ENCODE data around the gene CCL2.
"Not testable (repeated sequence)": the region's sequence is repeated elsewhere in the genome, so short reads cannot be mapped to it uniquely, and the experiment has no call there.

The CCL2 gene

GRCh38 chr17:34254651-34255380 lies at the start of gene CCL2:
Gene CCL2, plus strand, starts transcription at chr17:34255285. Its CDS starts 65 bp downstream, at chr17:34255350.
- peak in 1 of 2 experiments; percentile 41 for DNase-seq

- DNase-seq = no peak
Measured at GRCh38 chr17:34205401-34205800, 49.7 kb upstream of the CCL2 start.

- no peak for DNase-seq
Measured at GRCh38 chr17:34206569-34206968, 48.5 kb upstream of the CCL2 start.

DNA sequence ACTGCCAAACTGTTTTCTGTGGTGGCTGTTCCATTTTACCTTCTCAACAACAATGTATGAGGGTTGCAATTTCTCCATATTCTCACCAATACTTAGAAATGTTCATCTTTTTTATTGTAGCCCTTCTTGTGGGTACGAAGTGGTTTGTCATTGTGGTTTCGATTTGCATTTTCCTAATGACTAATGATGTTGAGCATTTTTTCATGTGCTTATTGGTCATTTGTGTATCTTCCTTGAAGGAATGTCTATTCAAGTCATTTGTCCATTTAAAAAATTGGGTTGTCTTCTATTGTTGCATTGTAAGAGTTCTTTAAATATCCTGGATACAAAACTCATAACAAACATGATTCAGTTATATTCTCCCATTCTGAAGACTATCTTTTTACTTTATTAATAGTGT lies 47.5 kb upstream of the CCL2 start:
- DNase-seq = no peak

- DNase-seq = no peak
Measured at GRCh38 chr17:34218748-34219147, 36.3 kb upstream of the CCL2 start.

DNA sequence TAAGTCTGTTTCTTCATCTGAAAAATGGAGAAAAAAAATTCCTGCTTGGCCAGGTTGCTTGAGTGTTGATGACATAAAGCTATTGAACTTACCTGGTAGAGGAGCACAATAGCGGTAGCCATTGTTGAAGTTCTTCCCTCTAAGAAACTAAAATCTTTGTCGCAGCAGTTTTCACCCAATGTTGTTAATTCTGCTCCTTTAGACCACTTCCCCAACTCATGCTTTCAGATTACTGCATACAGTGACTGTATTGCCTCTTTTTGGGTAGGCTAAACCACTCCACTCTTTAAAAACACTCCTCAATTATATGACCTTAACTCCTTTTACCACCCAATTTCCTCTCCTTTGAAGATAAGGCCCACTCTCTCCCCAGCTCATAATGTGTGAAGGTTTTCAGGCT lies 35.7 kb upstream of the CCL2 start:
- DNase-seq = no peak

DNA sequence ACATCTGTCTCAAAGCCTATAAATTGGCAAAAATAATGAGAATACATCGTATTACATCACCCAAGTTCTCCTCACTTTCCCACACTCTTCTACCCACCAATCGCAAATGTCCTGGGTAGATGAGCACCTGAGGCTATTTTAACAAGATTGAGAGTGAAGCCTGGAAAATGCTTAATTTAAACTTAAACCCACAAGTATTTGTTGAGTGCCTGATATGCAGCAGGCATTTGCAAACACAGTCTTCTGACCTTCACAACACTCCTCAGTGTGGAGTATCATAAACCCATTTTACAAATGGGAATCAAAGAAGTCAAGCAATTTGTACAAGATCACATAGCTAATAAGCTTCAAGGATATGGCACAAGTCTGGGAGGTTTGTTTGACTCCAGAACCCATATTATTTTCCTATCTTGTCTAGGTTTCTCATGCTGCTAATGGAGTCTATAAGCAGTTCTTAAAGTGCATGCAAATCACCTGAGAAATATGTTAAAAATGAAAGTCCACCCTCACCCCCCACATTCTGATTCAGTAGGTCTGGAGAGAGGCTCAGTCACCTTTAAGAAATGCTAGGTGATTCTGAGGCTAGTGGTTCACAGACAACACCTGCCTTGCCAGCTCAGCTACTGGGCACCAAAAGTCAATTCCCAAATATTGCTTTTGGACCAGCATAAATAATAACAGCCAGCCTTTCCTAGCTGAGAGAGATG lies 34.9 kb upstream of the CCL2 start:
- no peak for DNase-seq

- peak; percentile 85 to 86 for DNase-seq
Measured at GRCh38 chr17:34220752-34221395, 34.2 kb upstream of the CCL2 start.

DNA sequence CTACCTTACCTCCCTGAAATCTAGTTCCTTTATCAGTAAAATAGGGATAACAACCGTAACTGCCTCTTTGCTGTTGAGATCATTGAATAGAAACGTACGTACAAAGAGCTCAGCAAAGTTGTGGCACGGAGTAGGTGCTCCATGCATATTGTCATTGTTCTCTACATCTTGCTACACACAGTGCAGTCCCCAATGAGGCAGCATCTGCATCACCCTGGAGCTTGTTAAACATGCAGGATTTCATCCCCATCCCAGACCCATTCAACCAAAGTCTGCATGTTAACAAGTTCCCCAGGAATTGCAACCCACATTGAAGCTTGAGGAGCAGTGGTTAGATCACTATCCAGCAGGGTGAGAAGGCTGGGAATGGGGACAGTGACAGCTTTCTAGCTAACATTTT lies 33.7 kb upstream of the CCL2 start:
- no peak for DNase-seq

DNA sequence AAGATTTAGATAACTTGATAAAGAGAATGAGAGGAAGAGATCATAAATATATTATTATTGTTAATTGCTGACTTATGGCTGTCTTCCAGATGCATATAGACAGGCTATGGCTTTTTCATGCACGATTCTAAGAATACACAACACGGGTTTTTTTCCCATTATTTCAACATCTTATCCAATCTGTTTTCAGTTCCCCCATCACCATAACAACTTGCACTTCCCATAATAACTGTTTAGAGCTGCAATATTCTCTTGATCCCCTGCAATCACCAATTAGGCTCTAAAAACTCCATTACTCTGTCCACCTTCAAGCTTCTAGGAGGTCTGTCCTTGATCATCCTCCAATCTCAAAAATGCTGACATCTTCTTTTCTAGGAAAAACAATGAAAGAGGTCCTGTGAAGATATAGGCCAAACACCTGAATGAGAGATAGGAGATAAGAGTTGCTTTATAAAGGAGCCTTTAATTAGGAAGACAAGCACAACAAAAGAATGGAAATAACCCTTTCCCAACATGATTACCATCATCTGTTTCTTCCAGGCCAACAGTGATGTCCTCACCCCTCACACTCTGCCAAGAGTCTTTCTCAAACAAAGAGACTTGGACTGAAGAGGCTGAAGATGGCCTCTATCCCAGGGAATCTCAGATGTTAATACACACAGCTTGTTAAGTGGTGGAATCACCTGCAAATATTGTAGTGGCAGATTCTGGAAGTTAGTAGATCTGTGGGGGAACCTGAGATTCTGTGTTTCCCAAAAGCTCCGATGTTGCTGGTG lies 32.2 kb upstream of the CCL2 start:
- DNase-seq = peak; percentile 42 to 46

GRCh38 chr17:34225046-34225445 lies 30.0 kb upstream of the CCL2 start:
- no peak for DNase-seq

DNA sequence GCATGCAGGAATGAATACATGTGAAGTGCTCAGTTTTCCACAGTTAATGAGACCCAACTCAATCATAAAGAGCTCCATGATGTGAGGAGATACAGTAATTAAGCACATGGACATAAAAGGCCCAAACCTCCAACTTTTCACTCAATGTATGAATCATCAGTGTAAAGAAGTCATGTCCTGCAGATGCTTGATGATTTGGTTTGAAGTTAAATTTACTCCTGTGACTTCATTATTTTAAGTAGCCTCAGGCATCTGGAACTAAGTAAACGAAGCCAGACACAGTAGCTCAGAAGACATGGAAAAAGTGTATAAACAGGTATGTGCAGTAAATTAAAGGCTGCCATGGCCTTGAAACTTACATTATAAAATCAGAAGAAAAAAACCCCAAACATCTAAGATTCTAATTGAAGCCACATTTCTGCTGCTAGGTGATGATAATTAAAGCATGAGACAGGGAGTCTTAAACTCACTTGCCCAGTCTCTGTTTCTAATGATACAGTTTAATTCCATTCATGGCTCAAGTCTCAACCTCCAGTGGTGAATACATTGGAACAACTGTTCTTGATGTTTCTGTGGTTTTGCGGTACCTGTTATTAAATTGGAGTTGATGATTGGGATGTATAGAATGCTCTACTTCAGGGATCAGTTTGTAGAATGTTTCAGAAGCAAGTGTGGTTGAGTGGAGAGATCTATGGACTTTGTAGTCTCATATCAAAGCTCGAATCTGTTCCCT lies 28.9 kb upstream of the CCL2 start:
- DNase-seq = no peak

DNA sequence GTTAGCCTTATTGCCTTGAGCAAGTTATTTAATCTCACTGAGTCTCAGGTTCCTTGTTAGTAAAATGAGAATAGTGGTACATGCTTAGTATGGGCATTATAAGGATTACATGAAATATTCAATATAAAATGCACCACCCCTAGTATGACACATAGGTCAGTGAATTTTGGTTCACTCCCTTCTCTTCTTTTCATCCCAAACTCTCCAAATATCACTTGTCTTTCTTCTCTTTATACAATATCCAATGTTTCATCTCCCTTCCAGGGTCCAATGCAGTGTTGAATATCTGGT lies 28.4 kb upstream of the CCL2 start:
- no peak for DNase-seq

DNA sequence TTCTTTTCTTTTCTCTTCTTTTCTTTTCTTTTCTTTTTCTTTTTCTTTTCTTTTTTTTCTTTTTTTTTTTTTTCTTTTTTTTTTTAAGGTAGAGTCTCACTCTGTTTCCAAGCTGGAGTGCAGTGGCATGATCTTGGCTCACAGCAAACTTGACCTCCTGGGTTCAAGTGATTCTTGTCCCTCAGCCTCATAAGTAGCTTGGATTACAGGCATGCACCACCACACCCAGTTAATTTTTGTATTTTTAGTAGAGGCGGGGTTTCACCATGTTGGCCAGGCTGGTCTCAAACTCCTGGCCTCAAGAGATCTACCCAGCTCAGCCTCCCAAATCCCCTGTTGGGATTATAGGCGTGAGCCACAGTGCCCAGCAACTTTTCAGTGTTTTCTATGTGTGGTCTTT lies 27.8 kb upstream of the CCL2 start:
- DNase-seq = not testable (repeated sequence)

- DNase-seq = no peak
Measured at GRCh38 chr17:34227707-34228106, 27.4 kb upstream of the CCL2 start.

DNA sequence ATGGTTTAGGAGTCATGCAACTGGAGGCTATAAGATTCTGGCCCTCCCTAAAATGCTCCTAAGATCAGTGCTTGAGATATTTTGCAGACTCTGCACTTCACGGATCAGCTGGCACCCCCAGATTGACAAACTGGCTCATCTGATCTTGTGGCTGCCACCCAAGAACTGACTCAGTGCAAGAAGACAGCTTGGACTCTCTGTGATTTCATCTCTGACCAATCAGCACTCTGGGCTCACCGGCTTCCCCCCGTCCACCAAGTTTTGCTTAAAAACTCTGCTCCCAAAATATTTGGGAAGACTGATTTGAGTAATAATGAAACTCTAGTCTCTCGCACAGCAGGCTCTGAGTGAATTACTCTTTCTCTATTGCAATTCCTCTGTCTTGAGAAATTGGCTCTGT lies 26.3 kb upstream of the CCL2 start:
- DNase-seq = no peak

- DNase-seq = no peak
Measured at GRCh38 chr17:34230342-34230741, 24.7 kb upstream of the CCL2 start.

DNA sequence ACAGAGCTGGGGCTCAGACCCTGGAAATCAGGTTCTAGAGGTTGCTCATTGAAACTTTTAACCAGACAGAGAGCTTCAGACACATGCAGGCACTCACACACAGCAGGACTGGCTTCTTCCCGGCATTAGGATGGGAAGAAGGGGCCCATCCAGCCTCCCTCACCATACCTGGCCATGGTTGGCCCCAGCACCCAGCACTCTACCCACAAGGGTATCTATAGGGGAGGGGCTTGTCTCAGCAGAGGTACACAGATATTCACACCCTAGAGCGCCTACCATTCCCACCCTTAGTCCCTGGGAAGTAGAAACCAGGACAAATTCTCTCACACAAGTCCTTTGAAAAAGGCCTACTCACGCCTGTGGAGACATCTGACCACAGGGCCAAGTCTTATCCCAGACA lies 20.5 kb upstream of the CCL2 start:
- DNase-seq = no peak

- DNase-seq = no peak
Measured at GRCh38 chr17:34235389-34236028, 19.6 kb upstream of the CCL2 start.

DNA sequence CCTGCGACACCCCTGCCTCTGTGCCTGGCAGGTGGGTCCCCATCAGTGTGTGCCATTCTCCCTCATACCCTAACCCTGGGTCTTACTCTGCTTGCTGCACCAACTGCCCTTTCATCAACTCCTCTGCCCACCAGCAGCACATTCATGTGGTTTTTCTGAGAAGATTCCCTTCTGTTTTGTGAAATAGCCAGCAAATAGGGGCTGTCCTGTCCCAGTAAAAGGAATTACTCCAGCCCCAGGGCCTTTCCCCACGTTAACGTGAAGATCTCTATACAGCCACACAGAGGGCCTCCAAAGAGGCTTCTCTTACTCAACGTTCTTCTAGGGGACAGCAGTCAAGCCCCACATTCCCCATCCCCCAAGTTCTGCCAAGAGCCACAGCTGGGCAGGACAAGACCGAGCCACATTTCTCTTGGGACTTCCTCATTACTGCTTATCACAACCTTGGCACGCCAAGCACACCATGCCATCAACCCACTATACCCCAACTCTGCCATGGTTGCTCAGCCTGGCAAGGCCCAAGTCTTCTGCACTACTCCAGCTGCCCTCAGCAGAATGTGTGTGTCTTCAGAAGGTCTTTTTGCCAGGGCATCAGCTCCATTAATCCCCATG lies 18.7 kb upstream of the CCL2 start:
- peak; percentile 64 to 66 for DNase-seq

DNA sequence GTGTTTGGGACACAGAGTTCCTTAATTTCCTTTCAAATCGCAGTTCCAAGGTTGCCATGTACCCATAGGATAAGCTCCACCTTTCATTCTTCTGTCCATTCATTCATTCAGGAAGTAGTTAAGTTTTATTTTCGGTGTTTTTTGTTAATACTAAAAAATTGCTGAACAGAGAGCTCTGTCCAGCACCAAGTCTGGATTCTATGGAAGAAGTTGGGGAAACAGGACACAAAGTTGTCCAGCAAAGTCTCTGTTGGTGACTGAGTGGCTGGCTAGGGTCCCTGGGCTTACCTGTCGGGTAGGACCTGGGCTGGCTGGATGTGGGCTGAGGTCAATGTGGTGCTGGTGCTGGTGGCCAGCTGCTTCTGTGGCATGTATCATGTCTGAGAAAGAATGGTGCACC lies 17.6 kb upstream of the CCL2 start:
- no peak for DNase-seq

DNA sequence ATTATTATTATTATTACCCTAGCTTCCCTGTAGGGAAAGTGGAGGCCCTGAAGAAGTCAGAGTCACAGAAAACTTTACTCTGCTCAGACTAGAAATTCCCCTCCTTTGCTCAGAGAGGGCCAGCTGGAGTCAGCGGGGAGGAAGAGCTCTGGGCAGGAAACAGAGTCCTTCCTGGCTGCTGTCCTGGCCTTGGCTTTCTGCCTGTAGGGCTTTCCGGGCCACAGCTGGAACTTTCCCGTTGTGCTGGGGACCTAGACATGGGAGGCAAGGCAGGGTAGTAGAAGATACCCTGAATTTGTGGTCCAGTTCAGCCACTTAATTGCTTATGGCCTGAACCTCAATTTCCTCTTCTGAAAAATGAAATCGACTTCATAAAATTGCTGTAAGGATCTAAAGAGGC lies 14.0 kb upstream of the CCL2 start:
- peak; percentile 69 to 76 for DNase-seq
